Loucy (cell line): ENCODE measurements around the gene LCOR.

Source experiments
- EZH2phosphoT487 ChIP-seq: fragments of 200-600 bp; IDR thresholded peaks from 2 replicates; pipeline ENCODE4 v1.6.1; 2018; ENCODE audit warnings: antibody characterized with exemption, mild to moderate bottlenecking, moderate library complexity, borderline replicate concordance
- TF ChIP-seq, protein P1 (sequence below): fragments of 200-600 bp; sonication (generic); conservative IDR thresholded peaks from 2 replicates; pipeline ENCODE4 v1.5.1; 2014; ENCODE audit warnings: mild to moderate bottlenecking, antibody characterized with exemption, low read length

DNA sequence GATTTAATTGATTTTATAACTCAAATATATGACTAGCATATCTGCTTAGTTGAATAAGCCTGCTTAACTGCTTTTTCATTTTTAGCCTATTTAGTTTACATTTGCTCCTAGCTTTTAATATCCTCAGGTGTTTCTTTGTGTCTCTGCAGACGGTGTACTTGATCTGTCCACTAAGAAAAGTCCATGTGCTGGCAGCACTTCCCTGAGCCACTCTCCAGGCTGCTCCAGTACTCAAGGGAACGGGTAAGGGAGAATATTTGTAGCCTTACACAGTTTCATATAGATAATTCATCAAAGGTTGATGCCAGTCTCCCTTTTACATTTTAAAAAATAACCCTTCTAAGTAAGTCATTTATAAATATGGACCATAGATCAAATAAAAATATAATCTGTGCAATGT, 119.9 kb downstream of the LCOR start:
- TF ChIP-seq, protein P1, sequence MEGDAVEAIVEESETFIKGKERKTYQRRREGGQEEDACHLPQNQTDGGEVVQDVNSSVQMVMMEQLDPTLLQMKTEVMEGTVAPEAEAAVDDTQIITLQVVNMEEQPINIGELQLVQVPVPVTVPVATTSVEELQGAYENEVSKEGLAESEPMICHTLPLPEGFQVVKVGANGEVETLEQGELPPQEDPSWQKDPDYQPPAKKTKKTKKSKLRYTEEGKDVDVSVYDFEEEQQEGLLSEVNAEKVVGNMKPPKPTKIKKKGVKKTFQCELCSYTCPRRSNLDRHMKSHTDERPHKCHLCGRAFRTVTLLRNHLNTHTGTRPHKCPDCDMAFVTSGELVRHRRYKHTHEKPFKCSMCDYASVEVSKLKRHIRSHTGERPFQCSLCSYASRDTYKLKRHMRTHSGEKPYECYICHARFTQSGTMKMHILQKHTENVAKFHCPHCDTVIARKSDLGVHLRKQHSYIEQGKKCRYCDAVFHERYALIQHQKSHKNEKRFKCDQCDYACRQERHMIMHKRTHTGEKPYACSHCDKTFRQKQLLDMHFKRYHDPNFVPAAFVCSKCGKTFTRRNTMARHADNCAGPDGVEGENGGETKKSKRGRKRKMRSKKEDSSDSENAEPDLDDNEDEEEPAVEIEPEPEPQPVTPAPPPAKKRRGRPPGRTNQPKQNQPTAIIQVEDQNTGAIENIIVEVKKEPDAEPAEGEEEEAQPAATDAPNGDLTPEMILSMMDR, result no peak
- no peak for TF ChIP-seq EZH2phosphoT487
